Chondrocyte (in vitro differentiated cells): ENCODE results near the gene SOX6. TPM values are rescaled to one million over a fixed set of nuclear protein-coding genes. Genes with fewer than 3 reads are reported as not detected.

ENCODE experiments used
- DNase-seq: peaks from one replicate; pipeline ENCODE4 v3.0.0; 2021; ENCODE audit warnings: mixed read lengths, low spot score
- H3K27ac Mint-ChIP-seq: one replicate; pipeline ENCODE4 v1.8.0; 2021; ENCODE audit warnings: mild to moderate bottlenecking, moderate library complexity, mixed read lengths; ENCODE audit not compliant: unreplicated experiment
- H3K27me3 Mint-ChIP-seq: 2 replicates; pipeline ENCODE4 v1.8.0; 2021; ENCODE audit warnings: low read depth, mixed read lengths
- H3K36me3 Mint-ChIP-seq: 2 replicates; pipeline ENCODE4 v1.8.0; 2021; ENCODE audit warnings: low read depth, mixed read lengths
- H3K4me1 Mint-ChIP-seq: 2 replicates; pipeline ENCODE4 v1.8.0; 2021; ENCODE audit warnings: low read depth, mild to moderate bottlenecking, mixed read lengths
- H3K4me3 Mint-ChIP-seq: one replicate; pipeline ENCODE4 v1.8.0; 2021; ENCODE audit warnings: mild to moderate bottlenecking, moderate library complexity, mixed read lengths; ENCODE audit not compliant: unreplicated experiment
- H3K9me3 Mint-ChIP-seq: 2 replicates; pipeline ENCODE4 v1.8.0; 2021; ENCODE audit warnings: low read depth, mixed read lengths
- total RNA-seq: library from RNA; stranded (reverse); gene quantifications from 3 replicates; pipeline ENCODE4 v1.2.1, GENCODE V29; 2021
- TF ChIP-seq, protein P1 (sequence below): fragments of 200-600 bp; sonication (generic); IDR thresholded peaks from 2 replicates; pipeline ENCODE4 v1.5.0; 2021; ENCODE audit warnings: antibody characterized with exemption, mild to moderate bottlenecking, moderate library complexity

The SOX6 gene
- total RNA-seq, 1 donor from 2014 or later: 29.9 TPM

DNA sequence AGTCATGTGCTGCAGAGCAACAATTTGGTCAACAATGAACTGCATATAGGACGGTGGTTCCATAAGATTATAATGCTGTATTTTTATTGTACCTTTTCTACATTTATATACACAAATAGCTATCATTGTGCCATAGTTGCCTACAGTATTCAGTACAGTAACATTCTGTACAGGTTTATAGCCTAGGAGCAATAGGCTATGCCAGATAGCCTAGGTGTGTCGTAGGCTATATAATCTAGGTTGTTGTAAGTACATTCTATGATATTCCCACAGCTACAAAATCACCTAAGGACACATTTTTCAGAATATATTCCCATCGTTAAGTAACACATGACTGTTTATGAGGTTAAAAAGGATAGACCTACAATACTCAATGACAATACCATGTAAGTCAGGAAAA, 423.9 kb downstream of the SOX6 start:
- Mint-ChIP-seq H3K9me3 (peaks cover 10% of the 10 kb centered on the region), H3K4me3 (no peak overlapping the region), H3K27me3 (no peaks in the 10 kb centered on the region), H3K4me1 (no peaks in the 10 kb centered on the region), H3K27ac (no peak overlapping the region), H3K36me3 (peaks cover 4% of the 10 kb centered on the region)
- TF ChIP-seq, protein P1, sequence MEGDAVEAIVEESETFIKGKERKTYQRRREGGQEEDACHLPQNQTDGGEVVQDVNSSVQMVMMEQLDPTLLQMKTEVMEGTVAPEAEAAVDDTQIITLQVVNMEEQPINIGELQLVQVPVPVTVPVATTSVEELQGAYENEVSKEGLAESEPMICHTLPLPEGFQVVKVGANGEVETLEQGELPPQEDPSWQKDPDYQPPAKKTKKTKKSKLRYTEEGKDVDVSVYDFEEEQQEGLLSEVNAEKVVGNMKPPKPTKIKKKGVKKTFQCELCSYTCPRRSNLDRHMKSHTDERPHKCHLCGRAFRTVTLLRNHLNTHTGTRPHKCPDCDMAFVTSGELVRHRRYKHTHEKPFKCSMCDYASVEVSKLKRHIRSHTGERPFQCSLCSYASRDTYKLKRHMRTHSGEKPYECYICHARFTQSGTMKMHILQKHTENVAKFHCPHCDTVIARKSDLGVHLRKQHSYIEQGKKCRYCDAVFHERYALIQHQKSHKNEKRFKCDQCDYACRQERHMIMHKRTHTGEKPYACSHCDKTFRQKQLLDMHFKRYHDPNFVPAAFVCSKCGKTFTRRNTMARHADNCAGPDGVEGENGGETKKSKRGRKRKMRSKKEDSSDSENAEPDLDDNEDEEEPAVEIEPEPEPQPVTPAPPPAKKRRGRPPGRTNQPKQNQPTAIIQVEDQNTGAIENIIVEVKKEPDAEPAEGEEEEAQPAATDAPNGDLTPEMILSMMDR: no peak
- DNase-seq: no peak

DNA sequence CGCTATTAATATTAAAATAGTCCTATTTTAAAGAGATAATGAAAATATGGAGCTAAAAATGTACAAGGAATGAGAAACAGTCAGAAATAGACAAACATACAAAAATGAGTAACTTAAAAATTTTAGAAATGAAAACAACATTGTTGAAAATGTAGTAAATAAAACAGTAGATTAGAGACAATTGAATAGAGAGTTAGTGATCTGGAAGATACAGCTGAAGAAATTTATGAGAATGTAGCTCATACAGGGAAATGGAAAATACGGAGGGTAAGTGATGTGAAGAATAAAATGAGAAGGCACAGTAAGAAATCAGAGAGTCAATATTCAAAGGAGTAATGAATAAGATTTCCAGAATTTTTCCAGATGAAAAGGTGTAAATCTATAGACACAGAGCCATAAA, 424.8 kb downstream of the SOX6 start:
- Mint-ChIP-seq H3K27me3 (no peaks in the 10 kb centered on the region), H3K4me3 (no peak overlapping the region), H3K36me3 (peaks cover 4% of the 10 kb centered on the region), H3K27ac (no peak overlapping the region), H3K9me3 (peaks cover 10% of the 10 kb centered on the region), H3K4me1 (no peaks in the 10 kb centered on the region)
- TF ChIP-seq, protein P1: no peak
- no peak for DNase-seq

DNA sequence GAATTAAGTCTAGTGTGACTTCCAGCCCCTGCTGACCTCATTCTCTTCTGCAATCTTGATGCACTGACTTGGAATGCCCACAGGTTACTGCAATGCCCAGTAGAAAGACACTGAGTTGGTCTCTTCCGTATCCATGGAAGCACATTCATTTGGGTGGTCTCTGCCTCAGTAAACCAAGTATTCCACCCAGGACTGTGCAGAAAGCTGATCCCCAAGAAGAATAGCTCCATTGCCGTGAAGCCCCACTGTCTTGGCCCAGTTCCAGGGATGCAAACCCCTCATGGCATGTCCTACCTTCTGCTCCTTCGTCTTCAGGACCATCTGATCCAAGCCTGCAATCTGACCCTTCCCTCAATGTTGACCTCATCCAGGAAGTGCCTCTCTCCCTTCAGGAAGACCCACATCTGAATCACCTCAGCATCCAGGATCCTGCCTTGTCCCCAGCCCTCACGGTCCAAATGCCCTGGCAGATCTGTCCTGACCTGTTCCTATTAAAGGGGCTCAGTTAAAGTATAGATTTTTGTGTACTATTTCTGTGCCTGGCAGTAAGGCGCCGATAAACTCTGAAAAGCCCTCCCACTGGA, 425.8 kb downstream of the SOX6 start:
- no peak overlapping the region for H3K4me3 Mint-ChIP-seq
- DNase-seq: no peak
- no peaks in the 10 kb centered on the region for H3K4me1 Mint-ChIP-seq
- H3K27me3 Mint-ChIP-seq: no peaks in the 10 kb centered on the region
- TF ChIP-seq, protein P1: no peak
- H3K9me3 Mint-ChIP-seq: peaks cover 10% of the 10 kb centered on the region
- peaks cover 4% of the 10 kb centered on the region for H3K36me3 Mint-ChIP-seq
- no peak overlapping the region for H3K27ac Mint-ChIP-seq

DNA sequence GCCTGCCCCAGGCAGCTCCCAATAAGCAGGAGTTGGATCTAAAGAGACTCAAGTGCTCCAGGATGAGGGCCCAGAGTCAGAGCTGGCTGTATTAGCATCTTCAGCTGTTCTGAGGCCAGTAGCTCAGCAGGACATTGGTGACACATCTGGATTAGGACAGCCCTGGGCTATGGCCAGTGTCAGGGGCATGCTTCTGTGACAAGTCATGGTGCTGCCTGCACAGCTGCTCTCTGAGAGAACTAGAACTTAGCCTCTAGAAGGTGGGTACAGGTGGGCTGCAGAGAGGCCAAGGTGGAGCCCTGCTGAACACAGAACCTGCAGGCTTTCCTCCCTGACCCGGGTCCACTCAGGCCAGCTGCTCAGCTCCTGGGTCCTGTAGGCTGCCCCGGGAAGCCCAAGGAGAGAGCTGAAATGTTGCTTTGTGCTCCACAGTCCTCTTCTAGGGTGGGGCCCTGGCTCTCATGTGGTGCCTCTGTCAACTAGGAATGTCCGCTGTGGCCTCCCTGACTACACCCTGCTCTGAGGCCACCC, 426.9 kb downstream of the SOX6 start:
- no peak overlapping the region for H3K4me3 Mint-ChIP-seq

DNA sequence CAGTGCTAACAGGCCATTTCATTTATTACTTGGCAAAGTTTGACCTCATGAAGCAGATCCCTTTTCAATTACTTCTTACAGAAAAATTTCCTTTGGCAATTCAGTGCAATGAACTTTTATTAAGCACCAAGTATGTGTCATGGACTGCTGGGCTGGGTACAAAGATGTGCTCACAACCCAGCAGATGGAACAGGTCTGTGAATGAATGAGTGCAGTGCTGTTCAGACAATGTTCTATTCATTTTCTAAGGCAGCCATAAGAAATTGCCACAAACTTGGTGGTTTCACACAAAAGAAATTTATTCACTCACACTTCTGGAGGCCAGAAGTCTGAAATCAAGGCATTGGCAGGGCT, 428.5 kb downstream of the SOX6 start:
- Mint-ChIP-seq H3K36me3 (peaks cover 4% of the 10 kb centered on the region), H3K27ac (no peak overlapping the region), H3K4me1 (no peaks in the 10 kb centered on the region)

More for the DNA sequence above, 426.9 kb downstream of the SOX6 start:
- Mint-ChIP-seq H3K27ac (no peak overlapping the region), H3K27me3 (no peaks in the 10 kb centered on the region), H3K9me3 (peaks cover 10% of the 10 kb centered on the region), H3K36me3 (peaks cover 4% of the 10 kb centered on the region), H3K4me1 (no peaks in the 10 kb centered on the region)
- TF ChIP-seq, protein P1: no peak
- DNase-seq: no peak

More for the DNA sequence above, 428.5 kb downstream of the SOX6 start:
- peaks cover 10% of the 10 kb centered on the region for H3K9me3 Mint-ChIP-seq
- no peaks in the 10 kb centered on the region for H3K27me3 Mint-ChIP-seq
- TF ChIP-seq, protein P1: no peak
- H3K4me3 Mint-ChIP-seq: no peak overlapping the region
- DNase-seq: no peak
